Glutamatergic neuron (in vitro differentiated cells): ENCODE results near the gene P2RY11. TPM values are rescaled to one million over a fixed set of nuclear protein-coding genes. Genes with fewer than 3 reads are reported as not detected.

ENCODE experiments used
- DNase-seq: peaks from one replicate; pipeline ENCODE4 v3.0.0; 2022
- H3K27ac Mint-ChIP-seq: one replicate; pipeline ENCODE4 v1.8.0; 2020; ENCODE audit warnings: mild to moderate bottlenecking, mixed read lengths, inconsistent platforms; ENCODE audit not compliant: unreplicated experiment
- H3K27me3 Mint-ChIP-seq: one replicate; pipeline ENCODE4 v1.8.0; 2020; ENCODE audit warnings: mild to moderate bottlenecking, moderate library complexity, mixed read lengths, inconsistent platforms; ENCODE audit not compliant: unreplicated experiment
- H3K36me3 Mint-ChIP-seq: one replicate; pipeline ENCODE4 v1.8.0; 2020; ENCODE audit warnings: mild to moderate bottlenecking, mixed read lengths, inconsistent platforms; ENCODE audit not compliant: unreplicated experiment
- H3K4me1 Mint-ChIP-seq: one replicate; pipeline ENCODE4 v1.8.0; 2020; ENCODE audit warnings: mild to moderate bottlenecking, low read depth, mixed read lengths, inconsistent platforms; ENCODE audit not compliant: unreplicated experiment
- H3K4me3 Mint-ChIP-seq: one replicate; pipeline ENCODE4 v1.8.0; 2020; ENCODE audit warnings: mild to moderate bottlenecking, mixed read lengths, inconsistent platforms; ENCODE audit not compliant: unreplicated experiment
- H3K9me3 Mint-ChIP-seq: one replicate; pipeline ENCODE4 v1.8.0; 2020; ENCODE audit warnings: mild to moderate bottlenecking, moderate library complexity, mixed read lengths, inconsistent platforms; ENCODE audit not compliant: unreplicated experiment
- CTCF ChIP-seq: fragments of 200-600 bp; sonication (generic); IDR thresholded peaks from one replicate; pipeline ENCODE4 v1.5.0; 2021; ENCODE audit not compliant: partially characterized antibody, unreplicated experiment
- total RNA-seq: library from RNA; stranded (reverse); fragmentation: NEBNext Ultra II Directional; extraction: Animal tissue kit (Norgen Biotek cat#: 25700); gene quantifications from one replicate; pipeline ENCODE4 v1.2.1, GENCODE V29; 2021; ENCODE audit not compliant: unreplicated experiment

Gene P2RY11
- total RNA-seq, 1 donor from 2014 or later: 21.6 TPM

DNA sequence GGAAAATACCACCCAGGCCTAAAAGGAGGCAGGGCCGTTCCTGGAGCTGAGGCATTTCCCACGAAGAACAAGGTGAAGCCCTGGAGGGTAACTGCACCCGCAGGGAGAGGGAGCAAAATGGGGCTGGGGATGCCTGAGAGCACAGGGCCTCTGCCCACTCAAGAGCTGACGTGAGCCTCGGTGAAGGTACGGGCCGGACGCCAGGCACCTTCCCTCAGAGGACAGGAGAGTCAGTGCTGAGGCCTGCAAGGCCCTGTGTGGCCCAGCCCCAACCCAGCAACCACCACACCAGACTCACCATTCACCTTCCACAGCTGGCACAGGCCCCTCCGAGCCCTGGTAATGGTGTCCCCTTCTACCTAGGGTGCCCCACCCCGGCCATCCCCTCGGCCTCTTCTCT, 47.0 kb downstream of the P2RY11 start:
- TF ChIP-seq CTCF: no peak
- no peak for DNase-seq
- Mint-ChIP-seq H3K4me1 (no peaks in the 10 kb centered on the region), H3K27me3 (peaks cover 1% of the 10 kb centered on the region), H3K4me3 (no peak overlapping the region), H3K36me3 (peaks cover 4% of the 10 kb centered on the region), H3K27ac (no peak overlapping the region), H3K9me3 (peaks cover 1% of the 10 kb centered on the region)

DNA sequence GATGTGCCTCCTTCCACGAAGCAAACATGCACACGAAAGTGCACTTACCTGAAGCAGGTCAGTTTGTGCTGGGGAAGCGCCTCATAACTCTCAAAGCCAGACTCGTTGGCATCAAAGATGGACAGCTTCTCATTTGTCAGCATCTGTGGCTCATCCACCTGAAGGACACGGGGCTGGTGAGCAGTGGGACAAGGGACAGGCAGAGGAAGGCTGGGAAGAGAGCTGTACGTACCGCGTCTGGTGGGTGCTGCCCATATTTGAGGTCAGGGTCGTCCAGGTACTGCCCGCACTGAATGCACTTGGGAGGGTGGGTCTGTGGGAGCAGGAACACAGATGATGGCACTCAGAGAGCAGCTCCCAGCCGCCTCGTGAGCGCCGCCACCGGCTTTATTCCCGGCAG, 48.1 kb downstream of the P2RY11 start:
- no peak overlapping the region for H3K4me3 Mint-ChIP-seq
- no peak for DNase-seq
- no peaks in the 10 kb centered on the region for H3K4me1 Mint-ChIP-seq
- no peak overlapping the region for H3K27ac Mint-ChIP-seq
- TF ChIP-seq CTCF: no peak
- H3K27me3 Mint-ChIP-seq: peaks cover 1% of the 10 kb centered on the region
- H3K9me3 Mint-ChIP-seq: peaks cover 1% of the 10 kb centered on the region
- peaks cover 4% of the 10 kb centered on the region for H3K36me3 Mint-ChIP-seq

DNA sequence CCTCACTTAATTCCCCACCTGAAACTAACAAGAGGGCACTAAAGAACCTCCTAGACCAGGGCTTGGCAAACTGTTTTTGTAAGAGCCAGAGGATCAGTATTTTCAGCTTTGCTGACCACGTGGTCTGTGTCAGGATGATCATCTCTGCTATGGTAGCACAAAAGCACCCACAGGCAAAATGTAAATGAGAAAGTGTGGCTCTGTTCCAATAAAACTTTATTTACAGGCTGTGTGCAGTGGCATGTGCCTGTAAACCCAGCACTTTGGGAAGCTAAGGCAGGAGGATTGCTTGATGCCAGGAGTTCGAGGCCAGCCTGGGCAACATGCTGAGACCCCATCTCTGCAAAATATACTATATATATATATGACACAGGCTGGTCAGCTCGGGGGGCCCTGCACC, 52.0 kb downstream of the P2RY11 start:
- peaks cover 4% of the 10 kb centered on the region for H3K36me3 Mint-ChIP-seq

More for the DNA sequence above, 52.0 kb downstream of the P2RY11 start:
- no peak overlapping the region for H3K4me3 Mint-ChIP-seq
- H3K4me1 Mint-ChIP-seq: no peaks in the 10 kb centered on the region
- H3K9me3 Mint-ChIP-seq: peaks cover 1% of the 10 kb centered on the region
- H3K27ac Mint-ChIP-seq: no peak overlapping the region
- no peak for DNase-seq
- TF ChIP-seq CTCF: no peak
- H3K27me3 Mint-ChIP-seq: no peaks in the 10 kb centered on the region

Other genes starting within 250 kb of the P2RY11 start
- 19.5 TPM for gene OLFM2, start 175.2 kb upstream of the P2RY11 start, total RNA-seq
- gene COL5A3, start 101.2 kb upstream of the P2RY11 start, total RNA-seq: 0.10 TPM
- not detected for gene RDH8, start 98.2 kb upstream of the P2RY11 start, total RNA-seq
- 0.20 TPM for gene SHFL, start 25.4 kb upstream of the P2RY11 start, total RNA-seq
- gene ANGPTL6, start 9.0 kb upstream of the P2RY11 start, total RNA-seq: not detected
- gene PPAN, start 5.3 kb upstream of the P2RY11 start, total RNA-seq: 44.5 TPM
- 155 TPM for gene EIF3G, start 8.2 kb downstream of the P2RY11 start, total RNA-seq
- 129 TPM for gene DNMT1, start 83.3 kb downstream of the P2RY11 start, total RNA-seq
- 12.5 TPM for gene S1PR2, start 119.6 kb downstream of the P2RY11 start, total RNA-seq
- gene MRPL4, start 140.5 kb downstream of the P2RY11 start, total RNA-seq: 42.8 TPM
- gene ICAM1, start 159.4 kb downstream of the P2RY11 start, total RNA-seq: not detected
- gene ICAM4, start 175.3 kb downstream of the P2RY11 start, total RNA-seq: not detected
- 3.6 TPM for gene ICAM5, start 178.3 kb downstream of the P2RY11 start, total RNA-seq
- gene ZGLP1, start 198.1 kb downstream of the P2RY11 start, total RNA-seq: 9.4 TPM
- gene FDX2, start 204.3 kb downstream of the P2RY11 start, total RNA-seq: 16.0 TPM
- 24.8 TPM for gene RAVER1, start 221.8 kb downstream of the P2RY11 start, total RNA-seq
- gene ICAM3, start 227.9 kb downstream of the P2RY11 start, total RNA-seq: 2.0 TPM